CD4-positive, alpha-beta T cell treated with Interferon alpha-2 for 1 hour (primary cell): ENCODE results near the gene PAXIP1.
"Not testable (repeated sequence)": the region's sequence is repeated elsewhere in the genome, so short reads cannot be mapped to it uniquely, and the experiment has no call there.

Source experiments
- DNase-seq, 2 donors: peaks; one replicate each; pipeline ENCODE4 v3.0.0-alpha.2; 2020 to 2022

PAXIP1 gene

GRCh38 chr7:154937837-154938236 is 65.1 kb downstream of the PAXIP1 start:
- no peak for DNase-seq

GRCh38 chr7:154934353-154934952 is 68.5 kb downstream of the PAXIP1 start:
- DNase-seq: not testable (repeated sequence)

GRCh38 chr7:154931906-154932305 is 71.0 kb downstream of the PAXIP1 start:
- no peak for DNase-seq

- DNase-seq: no peak
These were observed 73.8 kb downstream of the PAXIP1 start for GRCh38 chr7:154929006-154929726.

- peak; percentile 57 to 97 for DNase-seq
These were observed 74.6 kb downstream of the PAXIP1 start for GRCh38 chr7:154928136-154929005.

GRCh38 chr7:154927624-154928125 is 75.2 kb downstream of the PAXIP1 start:
- peak; percentile 80 to 85 for DNase-seq

- not testable (repeated sequence) for DNase-seq
These were observed 80.5 kb downstream of the PAXIP1 start for GRCh38 chr7:154922472-154922871.

- no peak for DNase-seq
These were observed 83.3 kb downstream of the PAXIP1 start for GRCh38 chr7:154919344-154920225.

GRCh38 chr7:154918741-154919140 is 84.2 kb downstream of the PAXIP1 start:
- DNase-seq: no peak

GRCh38 chr7:154918266-154918665 is 84.7 kb downstream of the PAXIP1 start:
- DNase-seq: no peak

- no peak for DNase-seq
These were observed 85.1 kb downstream of the PAXIP1 start for GRCh38 chr7:154917808-154918160.

- no peak for DNase-seq
These were observed 85.8 kb downstream of the PAXIP1 start for GRCh38 chr7:154916856-154917807.

GRCh38 chr7:154916381-154916780 is 86.5 kb downstream of the PAXIP1 start:
- DNase-seq: no peak

- DNase-seq: no peak
These were observed 87.3 kb downstream of the PAXIP1 start for GRCh38 chr7:154915600-154915999.

GRCh38 chr7:154914996-154915380 is 87.9 kb downstream of the PAXIP1 start:
- no peak for DNase-seq

- no peak for DNase-seq
These were observed 88.5 kb downstream of the PAXIP1 start for GRCh38 chr7:154914308-154914995.

GRCh38 chr7:154913638-154914307 is 89.2 kb downstream of the PAXIP1 start:
- DNase-seq: peak; percentile 80 to 88

- DNase-seq: no peak
These were observed 89.9 kb downstream of the PAXIP1 start for GRCh38 chr7:154912871-154913637.

- no peak for DNase-seq
These were observed 91.0 kb downstream of the PAXIP1 start for GRCh38 chr7:154911862-154912455.
